HuH-7 (cell line): ENCODE data around the gene HHAT.

ENCODE experiments used
- DNase-seq: peaks from one replicate; pipeline ENCODE4 v3.0.0; 2011; ENCODE audit warnings: low spot score

The HHAT gene

DNA sequence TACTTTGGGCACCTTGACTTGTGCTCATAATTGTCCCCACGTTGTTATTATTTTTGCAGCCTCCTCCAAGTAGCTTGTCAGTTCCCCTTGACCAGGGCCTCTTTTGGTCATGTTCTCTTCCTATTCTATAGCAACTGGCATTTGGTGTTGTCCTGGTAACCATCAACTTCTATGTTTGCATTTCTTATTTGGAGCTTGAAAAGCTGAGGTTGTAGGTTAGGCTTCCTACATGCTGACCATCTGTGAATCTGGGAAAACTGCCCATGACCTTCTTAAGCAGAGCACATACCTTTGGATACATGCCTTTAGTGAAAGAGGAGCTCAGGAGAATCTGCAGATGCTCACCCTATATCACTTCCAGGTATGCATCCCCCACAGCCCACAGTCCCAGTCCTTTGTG, 160.8 kb downstream of the HHAT start:
- DNase-seq: no peak

DNA sequence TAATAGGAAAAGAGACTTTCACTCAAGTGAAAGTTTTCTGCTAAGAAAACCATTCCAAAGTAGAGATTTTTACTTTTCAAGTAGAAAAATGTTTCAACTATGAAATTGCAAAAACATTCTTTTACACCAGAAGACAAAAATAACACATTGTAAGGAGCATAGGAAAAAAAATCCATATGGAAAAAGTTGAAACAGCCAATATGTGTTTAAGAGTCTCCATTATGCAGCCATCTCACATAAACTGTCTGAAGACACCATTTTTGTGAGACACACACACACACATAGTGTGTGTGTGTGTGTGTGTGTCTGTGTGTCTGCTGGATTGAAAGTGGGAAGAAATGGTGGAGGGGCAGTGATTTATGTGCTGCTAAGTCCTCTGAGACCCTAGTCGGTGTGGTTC, 162.1 kb downstream of the HHAT start:
- no peak for DNase-seq

DNA sequence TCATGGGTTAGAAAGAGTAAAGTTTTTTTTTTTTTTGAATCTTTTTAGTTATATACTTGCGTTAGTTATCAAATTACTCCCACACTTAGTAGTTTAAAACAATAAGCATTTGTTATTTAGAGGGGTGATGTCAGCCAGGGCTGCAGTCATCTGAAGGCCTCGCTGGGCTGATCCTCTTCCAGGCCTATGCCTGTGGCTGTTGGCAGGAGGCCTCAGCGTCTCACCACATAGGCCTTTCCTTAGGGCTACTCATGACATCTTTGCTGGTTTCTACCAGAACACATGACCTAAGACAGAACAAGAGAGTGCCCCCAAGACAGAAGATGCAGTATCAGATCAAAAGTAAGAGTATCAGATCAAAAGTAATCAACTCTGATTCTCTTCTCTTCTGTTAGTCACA, 167.4 kb downstream of the HHAT start:
- no peak for DNase-seq

DNA sequence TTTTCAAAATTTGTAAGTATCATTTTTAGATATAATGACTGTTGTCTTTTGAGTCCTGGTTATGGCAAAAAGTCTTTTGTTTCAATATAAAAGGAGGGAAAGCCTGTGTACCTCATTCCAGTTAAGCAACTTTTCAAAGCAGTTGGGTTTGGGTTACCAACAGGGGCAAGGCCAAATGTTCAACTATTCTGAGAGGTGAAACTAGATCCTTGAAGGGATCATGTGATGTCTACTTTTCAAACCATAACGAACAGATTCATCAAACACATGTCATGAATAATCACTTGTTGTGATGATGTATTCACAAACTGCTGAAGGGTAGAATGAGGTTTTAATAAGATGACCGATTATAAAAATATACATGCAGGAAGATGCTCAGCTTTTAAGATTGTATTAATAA, 171.3 kb downstream of the HHAT start:
- DNase-seq: no peak

DNA sequence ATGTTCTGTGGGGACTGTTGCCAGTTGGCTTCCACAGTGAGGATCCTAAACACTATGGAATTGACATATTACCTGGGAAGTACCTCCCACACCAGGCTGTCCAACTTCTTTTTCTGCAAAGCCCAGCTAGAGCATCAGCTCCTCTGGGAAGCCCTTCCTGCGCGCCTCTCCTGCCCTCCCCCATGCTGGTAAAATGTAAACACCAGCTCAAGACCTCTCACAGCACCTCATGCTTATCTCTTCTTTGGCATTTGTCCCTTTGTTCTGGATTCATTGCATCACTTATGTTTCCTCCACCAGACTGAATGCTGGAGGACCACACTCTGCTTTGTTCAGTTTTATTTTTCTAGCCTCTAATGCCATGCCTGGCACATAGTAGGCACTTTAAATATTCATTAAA, 172.1 kb downstream of the HHAT start:
- DNase-seq: no peak

DNA sequence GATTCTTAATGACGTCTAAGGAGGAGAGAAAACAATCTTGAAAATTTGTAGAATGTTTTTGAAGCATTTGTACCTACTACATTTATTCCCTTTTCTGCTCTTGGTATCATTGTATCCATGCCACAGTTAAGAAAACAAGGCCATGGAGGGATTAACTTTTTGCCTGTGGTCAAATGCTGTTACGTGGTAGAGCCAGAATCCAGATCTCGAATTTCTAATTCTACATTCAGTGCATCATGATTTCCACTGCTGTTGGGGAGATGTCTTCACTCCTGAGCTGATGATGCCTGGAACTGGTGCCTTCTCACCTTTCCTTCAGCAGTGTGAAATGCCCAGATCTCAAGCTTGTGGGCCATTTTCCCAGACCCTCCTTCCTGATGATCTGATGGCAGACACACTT, 175.6 kb downstream of the HHAT start:
- DNase-seq: no peak

DNA sequence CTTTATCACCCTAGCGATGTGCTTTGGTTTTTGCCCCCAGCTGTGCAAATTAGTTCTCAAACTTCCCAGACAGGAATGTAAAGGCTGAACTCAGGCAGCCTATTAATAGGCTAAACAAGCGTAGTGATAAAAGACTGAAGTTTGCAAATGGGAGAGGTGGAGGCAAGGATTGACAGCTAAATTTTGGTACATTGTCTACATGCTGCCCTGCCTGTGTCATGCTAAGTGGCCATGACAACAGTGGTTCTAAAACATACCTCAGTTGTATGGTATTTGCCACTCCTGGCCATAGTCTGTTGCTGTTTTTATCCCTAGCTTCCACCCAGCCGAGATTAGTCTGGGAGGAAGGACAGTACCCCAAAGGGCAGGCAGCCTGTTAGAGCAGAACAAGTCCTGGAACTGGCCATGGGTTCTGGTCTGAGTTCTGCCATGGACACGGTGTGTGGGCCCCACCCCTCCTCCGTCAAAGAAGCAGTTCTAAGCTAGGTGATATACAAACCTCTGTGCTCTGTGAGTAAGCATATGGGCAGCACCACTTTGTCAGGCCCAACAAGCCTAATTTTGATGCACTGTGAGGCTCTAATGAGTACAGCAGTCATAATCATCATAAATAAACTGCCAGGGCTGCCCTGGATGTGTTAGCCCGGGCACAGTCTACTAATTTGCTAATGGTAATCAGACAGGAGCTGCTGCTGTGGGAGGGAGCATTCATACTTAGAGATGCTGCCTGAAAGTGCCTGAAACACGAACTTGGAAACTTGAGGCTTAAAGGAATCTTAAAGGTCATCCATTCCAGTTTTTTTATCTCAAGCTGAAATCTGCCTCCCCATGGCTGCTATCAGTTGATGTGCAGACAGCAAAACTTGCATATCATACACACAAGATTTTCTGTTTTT, 177.1 kb downstream of the HHAT start:
- DNase-seq: no peak

DNA sequence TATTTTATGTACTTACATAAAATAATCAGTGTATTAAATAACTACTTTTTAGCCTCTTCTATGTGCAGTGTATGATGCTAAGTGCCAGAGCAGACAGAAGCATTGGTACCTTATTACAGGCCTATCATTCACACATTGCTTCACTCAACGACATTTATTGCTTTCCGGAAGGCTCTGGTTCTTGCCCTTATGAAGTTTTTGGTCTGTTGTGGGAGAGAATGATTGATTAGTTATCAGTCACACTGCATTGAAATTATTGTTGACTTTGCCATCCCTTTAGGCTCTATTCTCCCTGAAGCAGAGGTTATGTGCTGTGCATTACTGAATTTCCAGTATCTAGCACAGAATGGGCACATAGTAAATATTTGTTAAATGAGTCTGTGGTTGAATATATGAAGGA, 178.0 kb downstream of the HHAT start:
- no peak for DNase-seq

DNA sequence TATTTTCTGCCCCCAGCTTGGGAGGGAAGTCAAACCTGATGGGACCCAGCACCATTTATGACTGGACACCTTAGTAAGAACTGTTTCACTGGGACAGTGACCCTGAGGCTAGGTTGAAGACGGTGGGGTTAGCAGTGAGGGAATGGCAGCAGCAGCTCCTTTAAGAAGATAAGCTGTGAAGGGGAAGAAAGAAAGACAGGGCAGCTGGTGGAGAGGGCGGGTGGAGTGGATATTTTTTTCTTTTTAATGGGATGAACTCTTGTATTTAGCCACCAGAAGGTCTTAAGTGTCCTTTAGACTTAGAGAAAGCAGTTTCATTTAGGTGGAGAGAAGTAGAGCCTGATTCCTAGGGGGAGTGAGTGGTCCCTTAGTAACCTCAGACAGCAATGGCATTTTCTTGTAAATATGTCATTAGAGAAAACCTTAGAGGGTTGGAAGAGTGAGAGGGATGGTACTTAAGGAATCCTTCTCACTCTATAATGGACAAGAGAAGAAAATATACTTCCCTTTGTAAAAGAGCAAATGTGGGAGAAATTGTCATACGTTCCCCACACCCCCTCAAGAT, 187.5 kb downstream of the HHAT start:
- no peak for DNase-seq

DNA sequence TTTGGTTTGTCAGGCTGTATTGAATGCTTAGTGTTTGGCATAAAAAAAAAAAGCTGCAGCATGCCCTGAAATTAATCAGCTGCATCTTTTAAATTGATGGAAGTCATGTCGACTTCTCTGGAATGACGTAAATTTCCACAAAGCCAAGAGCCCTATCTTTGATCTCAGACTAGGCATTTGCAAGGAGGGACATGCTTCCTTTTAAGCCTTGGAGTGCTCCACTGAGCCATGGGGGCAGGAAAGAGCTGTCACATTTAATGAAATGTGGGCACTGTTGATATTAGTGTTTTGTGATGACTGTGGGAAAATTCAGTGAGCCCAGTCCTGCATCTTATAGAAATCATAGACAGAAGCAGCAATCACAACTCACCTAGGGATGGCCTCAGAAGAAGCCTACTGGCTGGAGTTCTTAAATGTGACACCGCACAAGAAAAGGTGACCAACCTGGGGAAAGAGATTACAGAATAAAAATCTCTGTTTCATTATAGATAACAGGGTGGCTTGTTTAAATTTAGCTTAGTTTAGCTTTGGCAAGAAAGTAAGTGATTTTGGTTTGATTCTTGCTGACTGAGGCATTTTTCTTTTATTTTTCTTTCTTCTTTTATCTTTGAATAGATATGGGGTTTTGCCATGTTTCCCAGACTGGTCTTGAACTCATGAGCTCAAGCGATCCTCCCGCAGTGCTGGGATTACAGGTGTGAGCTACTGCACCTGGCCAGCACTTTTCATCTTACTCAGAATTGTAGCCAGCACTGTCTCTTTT, 188.2 kb downstream of the HHAT start:
- no peak for DNase-seq

DNA sequence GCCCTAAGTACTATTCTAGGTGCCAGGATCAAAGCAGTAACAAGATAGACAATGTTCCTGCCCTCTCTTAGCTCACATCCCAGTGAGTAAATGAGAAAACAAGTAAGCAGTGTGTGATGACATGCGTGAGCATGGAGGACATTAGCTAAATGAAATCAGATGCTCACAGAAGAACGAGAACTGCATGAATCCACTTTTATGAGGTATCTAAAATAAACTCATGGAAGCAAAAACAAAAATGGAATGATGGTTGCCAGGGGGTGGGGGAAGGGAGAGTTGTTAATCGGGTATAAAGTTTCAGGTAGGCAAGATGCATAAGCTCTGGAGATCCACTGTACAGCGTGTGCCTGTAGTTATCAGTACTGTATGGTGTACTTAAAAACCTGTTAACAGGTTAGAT, 195.1 kb downstream of the HHAT start:
- DNase-seq: no peak

DNA sequence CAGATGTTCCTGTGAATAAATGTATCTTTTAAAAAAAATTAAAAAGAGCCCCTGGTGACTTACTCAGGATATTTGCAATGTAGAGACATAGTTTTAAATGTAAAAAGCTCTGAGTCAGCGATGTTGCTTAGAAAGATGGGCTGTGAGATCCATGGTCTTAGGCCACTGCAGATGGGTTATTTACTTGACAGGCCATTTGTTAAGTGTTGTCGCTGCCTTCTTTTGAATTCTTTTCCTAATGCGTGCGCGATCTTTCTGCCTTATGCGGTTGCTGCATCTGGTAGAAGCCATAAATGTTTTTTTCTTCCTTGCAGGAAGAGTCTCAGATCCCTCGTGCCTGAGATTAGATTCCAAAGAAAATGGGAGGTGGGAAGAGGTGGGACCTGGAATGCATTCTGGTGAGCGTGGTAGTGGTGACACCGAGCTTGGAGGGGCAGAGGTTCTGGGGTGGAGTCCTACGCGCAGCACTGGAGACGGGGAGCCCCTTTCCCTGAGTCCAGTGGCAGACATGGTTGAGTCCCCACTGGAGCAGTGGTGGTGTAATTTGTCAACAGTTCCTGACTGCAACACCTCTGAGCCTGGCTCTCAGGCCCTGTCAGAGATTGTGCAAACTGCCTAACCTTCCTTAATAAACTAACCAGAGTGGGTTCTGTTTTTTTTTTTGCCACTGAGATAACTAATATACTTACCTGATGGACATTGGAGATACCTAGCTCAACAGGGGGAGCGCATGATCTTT, 197.2 kb downstream of the HHAT start:
- DNase-seq: no peak

DNA sequence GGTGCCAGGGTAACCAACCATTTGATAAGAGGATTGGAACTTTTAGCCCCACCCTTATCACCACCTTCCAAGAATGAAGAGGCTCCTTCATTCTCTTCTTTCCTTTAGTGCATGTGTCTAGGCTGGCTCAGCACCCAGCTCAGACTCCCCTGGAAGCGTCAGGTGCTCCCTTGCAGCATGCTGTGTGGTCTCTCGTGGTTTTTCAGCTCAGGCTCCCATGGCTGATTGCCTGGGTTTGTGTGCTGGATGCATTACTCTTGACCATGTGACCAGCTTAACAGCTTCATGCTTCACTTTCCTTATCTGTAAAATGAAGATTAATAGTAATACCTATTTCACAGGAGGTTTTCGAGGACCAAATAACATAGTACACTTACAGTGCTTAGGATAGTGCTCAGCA, 198.4 kb downstream of the HHAT start:
- DNase-seq: no peak

DNA sequence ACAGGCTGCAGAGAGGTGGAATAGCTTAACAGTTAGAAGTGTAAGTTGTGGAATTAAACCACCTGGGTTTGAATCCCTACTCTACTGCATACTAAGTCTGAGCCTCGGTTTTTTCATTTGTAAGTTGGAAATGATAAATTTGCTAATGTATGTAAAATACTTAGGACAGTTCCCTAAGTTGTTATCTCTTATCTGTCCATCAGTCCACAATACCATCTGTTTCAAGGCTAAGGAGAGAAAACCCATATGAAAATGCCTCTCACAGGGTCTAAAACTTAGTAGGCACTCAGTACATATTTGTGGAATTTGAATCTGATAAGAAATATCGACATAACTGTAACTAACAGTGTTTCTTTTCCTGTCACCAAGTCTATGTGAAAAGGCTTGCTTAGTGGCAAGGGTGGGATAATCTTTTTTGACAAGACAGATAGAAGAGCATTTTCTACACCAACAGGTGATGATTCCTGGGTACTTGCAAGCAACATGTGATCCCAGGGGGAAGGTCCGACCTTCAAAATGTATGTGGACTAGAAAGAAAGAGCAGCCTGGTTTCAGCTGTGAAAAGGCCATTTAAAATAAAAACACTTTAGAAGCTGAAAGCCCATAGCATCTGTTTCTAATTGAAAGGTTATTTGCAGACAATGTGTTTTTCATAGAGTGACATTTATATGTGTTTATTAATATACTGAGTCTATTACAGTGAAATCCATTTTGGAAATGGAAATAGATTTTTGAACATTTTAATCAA, 202.9 kb downstream of the HHAT start:
- no peak for DNase-seq

DNA sequence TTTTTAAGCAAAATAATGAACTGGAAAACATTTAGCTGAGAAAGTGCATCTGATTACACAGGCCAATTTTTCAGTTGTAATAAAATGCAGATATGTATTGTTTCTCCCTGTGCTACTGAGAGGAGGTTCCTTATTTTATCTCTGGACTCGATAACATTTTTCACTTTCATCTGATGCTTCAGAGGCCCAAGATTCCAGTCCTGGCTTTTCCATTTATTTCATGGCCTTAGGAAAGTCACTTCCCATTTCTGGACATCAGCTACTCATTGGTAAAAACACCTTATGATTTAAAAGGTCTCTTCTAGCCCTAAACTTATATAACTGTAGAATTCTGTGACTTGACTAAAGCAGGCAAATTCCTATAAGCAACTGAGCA, 203.5 kb downstream of the HHAT start:
- DNase-seq: no peak

DNA sequence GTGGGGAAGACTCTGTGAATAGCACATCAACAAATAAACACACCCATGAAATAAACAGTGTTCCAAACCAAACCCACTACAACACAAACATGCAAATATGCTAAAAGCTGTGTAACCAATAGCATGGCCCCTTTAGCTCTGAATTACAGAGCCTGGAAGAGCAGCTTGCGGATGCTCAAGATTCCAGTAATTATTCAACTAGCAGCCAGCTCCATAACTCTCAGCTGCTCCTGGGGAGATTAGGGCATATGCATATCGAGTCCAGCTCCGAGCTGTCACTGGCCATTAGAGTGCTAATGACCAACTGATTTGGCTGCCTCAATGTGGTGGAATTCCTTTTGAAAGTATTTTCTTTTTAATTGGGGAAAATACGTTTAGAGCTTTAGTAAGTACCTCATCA, 207.1 kb downstream of the HHAT start:
- no peak for DNase-seq

DNA sequence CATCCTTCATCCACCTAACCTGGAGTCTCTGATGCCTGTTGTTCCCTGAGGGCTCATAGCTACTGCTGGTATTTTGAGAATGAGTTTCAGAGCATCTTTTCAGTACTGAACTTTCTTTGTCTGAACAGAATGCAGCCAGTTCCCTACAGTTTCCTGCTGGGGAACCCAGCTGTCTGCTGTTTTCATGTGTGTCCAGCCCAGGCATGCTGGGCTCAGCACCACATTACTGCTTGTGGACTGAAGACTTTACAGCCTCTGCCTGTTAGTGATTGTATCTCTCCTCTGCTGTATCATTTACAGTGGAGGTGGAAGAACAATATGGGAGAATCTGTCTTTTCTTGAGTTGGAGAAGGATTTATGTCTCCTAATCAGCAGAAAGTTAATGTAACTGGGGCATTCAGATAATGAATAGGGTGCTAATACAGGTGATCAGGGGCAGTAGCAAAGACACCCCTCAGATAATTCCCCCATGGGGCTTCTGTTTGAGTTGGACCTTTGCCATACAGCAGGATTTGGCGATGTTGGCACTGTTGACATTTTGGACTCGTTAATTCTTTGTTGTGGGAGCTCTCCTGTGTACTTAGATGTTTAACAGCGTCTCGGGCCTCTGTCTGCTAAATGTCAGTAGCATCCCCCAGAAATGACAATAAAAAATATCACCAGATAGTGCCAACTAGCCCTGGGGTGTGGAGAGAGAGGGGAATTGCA, 207.7 kb downstream of the HHAT start:
- no peak for DNase-seq

DNA sequence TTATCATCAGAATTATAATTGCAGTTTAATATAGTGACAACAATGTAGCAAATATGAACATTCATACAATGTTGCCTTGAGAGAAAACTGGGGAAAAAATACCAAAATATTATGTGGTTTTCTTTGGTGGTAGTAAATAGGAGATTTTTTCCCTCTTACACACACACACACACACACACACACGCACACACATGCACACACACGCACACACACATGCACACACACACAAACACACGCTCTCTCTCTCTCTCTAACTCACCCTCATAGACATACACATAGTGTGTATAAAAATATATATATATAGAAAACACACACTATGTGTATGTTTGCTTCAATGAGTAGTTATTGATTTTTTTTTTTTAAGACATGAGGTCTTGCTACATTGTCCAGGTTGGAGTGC, 211.6 kb downstream of the HHAT start:
- DNase-seq: no peak

DNA sequence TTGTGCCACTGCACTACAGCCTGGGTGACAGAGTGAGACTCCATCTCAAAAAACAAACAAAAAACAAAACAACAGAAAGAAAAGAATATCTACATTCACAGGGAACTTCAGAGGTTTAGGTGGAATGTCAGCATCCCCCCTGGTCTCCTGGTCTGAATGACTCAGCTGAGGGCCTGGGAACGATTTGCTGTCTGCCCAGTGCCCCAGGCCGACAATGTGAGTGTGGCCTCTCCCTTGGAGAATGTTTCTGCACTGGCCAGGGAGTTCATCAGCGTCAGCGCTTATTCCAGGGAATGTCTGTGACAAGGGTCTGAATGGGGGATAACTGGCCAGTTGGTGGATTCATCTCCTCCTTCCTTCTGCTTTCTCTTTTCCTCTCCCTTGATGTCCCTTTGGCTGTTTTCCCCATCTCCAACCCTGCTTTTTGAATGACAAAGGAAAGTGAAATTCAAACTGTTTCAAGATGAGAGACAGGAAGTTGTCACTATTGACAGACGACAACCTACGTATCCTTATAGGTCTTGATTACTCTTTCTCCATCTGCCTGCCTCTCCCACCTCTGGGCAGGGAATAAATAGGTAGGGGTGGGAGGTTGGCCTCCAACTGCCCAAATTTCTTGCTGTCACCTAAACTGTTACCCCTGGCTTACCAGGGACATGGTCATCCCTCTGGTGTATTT, 213.1 kb downstream of the HHAT start:
- no peak for DNase-seq

DNA sequence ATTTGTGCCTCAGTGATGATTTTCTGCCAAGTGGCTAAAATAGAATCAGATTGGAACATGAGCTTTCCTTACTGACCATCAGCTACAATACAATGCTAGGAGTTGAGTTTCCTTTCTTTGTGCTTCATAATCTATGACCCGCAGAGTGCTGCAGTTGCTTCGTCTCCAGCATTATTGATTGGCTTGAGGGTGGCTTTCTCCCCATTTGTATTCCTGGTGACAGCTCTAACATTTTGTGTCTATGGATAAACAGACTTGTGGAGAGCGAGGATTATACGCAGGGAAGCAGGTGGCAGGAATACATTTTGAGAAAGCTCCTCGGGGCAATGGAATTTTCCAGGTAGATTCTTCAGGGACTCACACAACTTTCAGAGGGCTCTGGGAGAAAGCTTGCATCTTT, 223.2 kb downstream of the HHAT start:
- no peak for DNase-seq

DNA sequence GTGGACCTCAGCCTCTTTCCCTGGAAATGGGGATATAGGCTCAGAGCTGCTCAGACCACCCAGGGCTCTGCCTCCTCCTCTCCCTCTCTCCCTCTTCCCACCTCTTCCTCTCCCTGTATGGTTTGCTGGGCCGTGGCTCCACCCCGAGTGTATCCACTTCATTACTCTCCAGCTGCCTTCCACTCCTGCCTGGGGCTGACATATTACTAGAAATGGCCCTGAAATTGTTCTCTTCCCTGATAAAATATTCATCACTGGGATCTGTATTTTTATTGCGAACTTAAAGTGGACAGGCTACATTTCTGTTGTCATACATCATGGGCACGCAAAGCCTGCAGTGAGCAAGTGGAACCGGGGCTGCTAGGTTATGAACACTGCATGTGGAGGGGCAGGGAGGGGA, 225.0 kb downstream of the HHAT start:
- no peak for DNase-seq
